Measurements from ENCODE around the gene ADAT3.

DNA sequence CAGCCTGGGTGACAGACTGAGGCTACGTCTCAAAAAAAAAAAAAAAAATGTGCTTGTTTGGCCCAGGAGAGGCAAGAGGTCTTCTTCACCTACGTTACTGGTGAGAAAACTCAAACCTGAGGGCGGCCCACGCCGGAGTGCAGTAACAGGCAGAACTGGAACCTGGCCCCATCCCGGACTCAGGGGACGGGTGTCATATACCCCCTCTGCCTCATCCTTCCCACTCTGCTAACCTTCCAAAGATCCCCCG lies 414 bp upstream of the ADAT3 start:
- TF ChIP-seq GABPA (IDR thresholded peaks at IDR 0.05 in 1 of 2, conservative IDR thresholded peaks at IDR 0.05 in 1 of 2), result no peak
- TF ChIP-seq EGR1 (IDR thresholded peaks at IDR 0.05; ENCODE audit: low read depth in 2 of 2), result no peak
- no peak for TF ChIP-seq RAD21 (IDR thresholded peaks at IDR 0.05)
- no peak for TF ChIP-seq YY1 (IDR thresholded peaks at IDR 0.05)
- TF ChIP-seq CTCF (IDR thresholded peaks at IDR 0.05; ENCODE audit: low read depth, low read length, missing input control), result no peak
- TF ChIP-seq NR2F2 (IDR thresholded peaks at IDR 0.05), result no peak
